Amygdala (tissue), 56 donors: Measurements from ENCODE around the gene NSDHL.
"Not testable (repeated sequence)": the region's sequence is repeated elsewhere in the genome, so short reads cannot be mapped to it uniquely, and the experiment has no call there.

Source experiments
- DNase-seq, 56 donors: peaks; one replicate each; lab custom pipeline; 2025; lab: John Stamatoyannopoulos, UW

Gene NSDHL

DNA sequence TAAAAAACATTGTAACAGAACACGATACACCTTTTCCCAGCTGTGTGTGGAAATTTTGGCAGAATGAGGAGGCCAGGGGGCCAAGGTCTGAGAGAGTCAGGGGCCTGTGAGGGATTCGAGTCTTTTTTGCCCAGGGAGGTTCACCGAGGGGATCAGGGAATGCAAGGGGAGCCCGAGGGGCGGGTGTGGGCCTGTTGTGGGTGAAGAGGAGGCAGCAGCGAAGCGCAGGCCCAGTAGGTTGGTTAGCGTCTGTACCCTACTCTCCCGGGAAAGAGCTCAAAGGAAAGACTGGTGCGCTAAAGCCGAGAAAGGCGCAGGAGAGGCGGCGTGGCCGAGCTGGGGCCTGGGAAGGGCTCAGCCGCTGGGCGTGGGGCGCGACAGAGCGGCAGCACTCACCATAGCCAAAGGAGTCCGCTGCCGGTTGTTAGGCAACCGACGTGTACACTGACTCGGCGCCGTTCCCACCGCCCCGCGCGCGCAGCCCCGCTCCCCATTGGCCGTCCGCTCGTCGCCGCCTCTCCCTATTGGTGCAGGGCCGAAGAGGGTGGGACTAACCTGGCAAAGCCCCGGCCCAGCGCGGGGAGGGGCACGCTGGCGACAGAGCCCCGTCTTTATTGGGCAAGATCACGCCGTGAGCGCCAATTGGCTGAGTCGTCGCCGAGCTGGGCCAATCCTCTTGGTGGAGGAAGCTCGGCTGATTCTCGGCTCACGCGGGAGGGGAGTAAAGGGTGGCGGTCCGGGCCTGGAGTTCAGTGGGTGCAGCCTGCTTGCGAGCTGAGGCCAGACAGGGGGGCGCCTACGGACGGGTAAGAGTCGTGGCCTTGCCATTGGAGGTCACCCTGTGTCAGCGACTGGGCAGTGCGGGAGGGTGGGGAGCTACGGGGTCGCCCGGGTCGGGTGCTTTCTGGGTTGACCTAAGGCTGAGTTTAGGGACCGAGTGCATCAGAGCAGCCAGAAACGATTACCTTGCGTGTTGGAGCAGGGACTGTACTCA lies at the start of gene NSDHL, which contains the start of gene CETN2:
Gene NSDHL (plus strand): TSS at position 752 of the 994 bp plus-strand sequence. CDS start 15,262 bp downstream, outside the sequence.
Gene CETN2 (minus strand): TSS at position 446 of the 994 bp plus-strand sequence. CDS start 47 bp downstream, at position 399.
- peak; percentile 43 to 97 (median 92) for DNase-seq

GRCh38 chrX:152787062-152787461 lies 43.8 kb upstream of the NSDHL start:
- DNase-seq: not testable (repeated sequence)

- DNase-seq: no peak
These were observed 31.9 kb upstream of the NSDHL start for GRCh38 chrX:152798945-152799344.

DNA sequence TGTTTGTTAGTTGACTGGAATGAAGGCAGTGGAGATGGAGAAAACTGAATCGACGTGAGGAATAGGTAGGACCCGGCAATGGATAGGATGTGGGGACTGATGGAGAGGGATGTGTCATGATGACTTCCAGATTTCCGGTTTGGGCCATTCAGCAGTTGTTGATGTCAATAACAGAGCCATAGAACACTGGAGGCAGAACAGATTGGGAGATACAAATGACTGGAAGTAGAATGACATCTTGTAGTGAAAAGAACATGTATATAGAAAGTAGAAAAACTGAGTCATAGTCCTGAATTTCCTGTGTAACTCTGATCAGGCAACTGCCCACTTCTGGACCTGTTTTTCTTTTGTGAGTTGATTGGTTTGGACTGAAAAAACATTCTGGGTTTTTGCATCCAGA lies 24.8 kb upstream of the NSDHL start:
- DNase-seq: no peak

DNA sequence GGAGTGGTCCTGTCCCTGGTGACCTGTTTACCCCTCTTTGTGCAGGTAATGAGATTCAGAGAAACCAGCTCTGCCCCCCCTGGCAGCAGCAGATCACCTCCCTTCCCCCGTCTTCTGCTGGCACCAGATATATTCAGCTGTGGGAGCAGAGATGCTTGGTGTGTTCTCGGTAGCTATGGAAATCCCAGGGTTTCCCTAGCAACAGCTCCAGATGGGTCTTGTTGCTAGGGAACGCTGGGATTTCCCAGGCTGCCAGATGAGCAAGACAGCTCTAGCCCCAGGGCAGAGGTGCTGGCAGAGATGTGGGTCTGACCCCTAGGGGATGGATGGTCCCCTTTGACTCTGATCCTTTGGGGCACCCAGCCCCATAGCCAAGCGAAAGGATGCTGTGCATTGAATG lies 20.5 kb upstream of the NSDHL start:
- DNase-seq: peak in 20 of 56 donors; percentile 1 to 42 (median 10)

DNA sequence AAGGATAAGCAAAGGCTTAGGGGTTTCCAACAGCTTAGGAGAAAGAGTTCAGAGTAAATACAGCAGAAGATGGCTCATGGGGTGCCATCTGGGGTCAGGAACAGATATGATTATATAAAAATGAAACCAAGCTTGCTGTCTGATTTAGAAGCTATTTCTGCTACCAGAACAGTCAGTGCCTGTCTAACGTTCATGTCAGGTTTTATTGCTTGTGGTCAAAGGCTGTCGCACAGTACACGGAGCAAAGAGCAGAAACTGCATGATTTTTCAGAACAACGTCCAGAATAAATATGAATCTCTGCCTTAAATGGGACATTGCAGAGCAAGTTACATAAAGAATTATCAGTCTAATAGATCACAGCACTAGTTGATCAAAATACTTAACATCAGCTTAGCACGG lies 17.7 kb upstream of the NSDHL start:
- DNase-seq: no peak

GRCh38 chrX:152814048-152814447 lies 16.8 kb upstream of the NSDHL start:
- no peak for DNase-seq

DNA sequence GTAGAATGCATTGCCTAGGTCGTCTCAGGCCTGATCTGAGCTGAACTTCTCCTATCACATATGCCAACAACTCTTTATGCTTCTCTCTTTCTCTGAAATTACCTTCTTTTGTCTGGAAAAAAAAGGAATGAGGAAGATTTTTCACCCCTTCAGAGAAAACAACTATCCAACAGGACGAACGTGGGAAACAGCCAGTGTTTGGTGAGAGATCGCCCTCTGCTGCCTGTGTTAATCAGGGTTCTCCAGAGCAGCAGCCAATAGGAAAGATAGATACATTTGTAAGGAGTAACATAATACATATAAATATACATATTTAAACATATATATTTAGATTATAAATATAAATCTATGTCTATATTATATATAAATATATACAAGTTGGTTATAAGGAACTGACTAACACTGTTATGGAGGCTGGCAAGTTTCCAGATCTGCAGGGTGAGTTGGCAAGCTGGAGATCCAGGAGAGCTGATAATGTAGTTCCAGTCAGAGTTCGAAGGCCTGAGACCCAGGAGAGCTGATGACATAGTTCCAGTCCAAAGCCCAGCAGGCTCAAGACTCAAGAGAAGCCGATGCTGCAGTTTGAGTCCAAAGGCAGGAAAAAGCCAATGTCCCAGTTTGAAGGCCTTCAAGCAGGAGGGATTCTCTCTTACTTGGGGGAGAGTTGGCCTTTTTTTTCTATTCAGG lies 13.6 kb upstream of the NSDHL start:
- peak in 23 of 56 donors; percentile 0 to 66 (median 12) for DNase-seq

DNA sequence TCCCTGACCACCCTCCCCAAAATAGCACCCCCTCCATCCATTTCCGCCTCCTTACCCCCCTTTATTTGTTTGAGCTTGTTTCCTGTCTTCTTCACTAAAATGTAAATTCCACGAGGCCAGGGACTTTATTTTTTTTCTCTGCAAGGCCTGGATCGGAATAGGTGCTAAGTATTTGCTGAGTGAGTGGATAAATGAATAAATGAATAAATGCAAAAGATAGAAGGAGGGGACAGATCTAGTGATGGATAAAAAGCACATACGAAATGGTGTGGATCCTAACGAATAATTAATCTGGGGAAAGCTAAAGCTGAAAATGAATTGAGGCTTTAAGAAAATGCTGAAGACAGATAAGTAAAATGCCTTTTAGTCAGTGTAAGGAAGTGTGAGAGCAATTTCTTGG lies 12.5 kb upstream of the NSDHL start:
- no peak for DNase-seq

GRCh38 chrX:152819266-152819665 lies 11.6 kb upstream of the NSDHL start:
- no peak for DNase-seq

DNA sequence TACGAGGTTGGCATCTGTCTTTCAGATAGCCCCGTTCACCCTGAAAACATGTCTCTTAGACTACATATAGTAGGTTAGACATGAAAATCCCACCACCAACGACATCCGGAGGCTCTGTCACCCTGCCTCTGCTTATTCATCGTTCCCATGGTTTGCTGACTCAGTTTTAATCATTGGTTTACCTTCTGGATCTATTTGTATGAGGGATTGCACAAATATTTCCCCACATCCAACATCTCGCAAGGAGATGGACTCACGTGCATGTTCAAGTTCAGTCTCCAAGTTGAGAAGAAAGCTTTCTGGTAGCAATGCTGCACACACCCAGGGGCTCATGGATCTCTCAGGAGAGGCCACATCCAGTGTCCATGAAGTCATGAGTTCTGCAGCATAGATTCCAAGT lies 11.1 kb upstream of the NSDHL start:
- no peak for DNase-seq

GRCh38 chrX:152821145-152821765 lies 9.6 kb upstream of the NSDHL start:
- DNase-seq: peak in 3 of 56 donors; percentile 1 to 14 (median 3)

DNA sequence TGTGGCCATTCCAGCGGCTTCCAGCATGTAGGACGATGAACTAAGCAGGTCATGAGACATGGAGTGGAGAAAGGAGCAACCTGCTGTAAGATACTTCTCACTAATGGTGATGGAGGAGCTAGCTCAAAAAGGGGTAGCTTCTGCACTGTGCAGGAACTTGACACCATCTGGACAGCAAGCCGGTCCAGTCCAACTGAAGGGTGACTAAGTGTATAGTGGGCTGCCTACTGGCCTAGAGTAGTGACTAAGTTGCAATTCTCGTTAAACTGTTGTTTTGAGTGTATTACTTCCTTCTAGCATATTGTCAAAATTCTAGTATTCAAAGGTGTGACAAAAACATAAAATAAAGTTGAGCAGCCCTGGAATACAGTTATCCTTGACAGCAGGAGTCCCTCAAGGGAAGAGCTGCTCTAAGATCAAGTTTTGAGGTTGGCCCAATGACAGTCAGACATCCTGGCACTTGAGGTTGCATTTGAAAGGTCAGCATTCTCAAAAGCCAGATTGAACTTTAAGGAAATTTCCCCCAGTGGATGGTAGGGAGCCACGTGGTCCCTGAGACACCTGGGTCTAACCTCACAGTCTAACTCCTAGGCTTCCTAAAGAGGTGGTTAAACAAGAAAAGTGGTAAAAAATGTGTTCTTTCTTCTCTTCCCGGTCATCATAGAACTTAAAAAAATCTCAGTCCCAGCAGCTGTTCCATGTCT lies 8.3 kb upstream of the NSDHL start:
- no peak for DNase-seq

- no peak for DNase-seq
These were observed 7.2 kb upstream of the NSDHL start for GRCh38 chrX:152823657-152824056.

- no peak for DNase-seq
These were observed 6.0 kb upstream of the NSDHL start for GRCh38 chrX:152824841-152825374.

- DNase-seq: no peak
These were observed 528 bp downstream of the NSDHL start for GRCh38 chrX:152831391-152831790.

DNA sequence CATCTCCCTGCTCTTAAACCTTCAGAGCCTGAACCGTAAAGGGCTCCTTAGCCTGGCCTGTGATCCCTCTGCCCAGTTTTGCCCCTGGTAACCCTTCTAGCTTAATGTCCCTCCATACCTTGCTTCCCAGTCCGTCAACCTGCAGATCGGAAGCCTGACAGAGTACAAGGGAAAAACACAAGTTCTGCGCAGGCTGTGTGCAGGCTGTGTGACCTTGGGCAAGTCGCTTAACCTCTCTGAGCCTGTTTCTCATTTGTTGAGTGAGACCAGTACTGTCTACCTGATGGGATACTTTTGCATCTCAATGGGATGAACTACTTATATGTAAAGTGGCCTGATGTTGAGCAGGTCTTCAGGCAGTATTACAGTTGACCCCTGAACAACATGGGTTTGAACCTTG lies 1.7 kb downstream of the NSDHL start:
- DNase-seq: no peak

DNA sequence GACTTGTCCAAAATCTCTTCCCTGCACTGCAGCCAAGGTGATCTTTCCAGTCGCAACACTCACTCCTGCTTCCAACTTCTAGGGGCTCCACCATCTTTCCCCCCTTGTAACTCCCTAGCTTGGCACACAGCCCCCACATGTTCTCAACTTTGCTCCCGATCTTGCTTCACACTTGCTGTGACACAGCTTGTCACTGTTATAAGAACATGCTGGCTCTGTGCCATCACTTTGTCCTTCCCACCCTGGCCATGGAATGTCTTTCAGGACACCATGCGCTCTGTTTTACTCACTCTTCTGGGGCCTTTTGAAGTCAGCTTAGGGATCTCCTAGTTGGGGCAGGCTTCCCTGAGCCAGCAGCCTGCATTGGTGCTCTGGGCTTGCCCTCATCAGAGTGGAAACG lies 2.5 kb downstream of the NSDHL start:
- no peak for DNase-seq

GRCh38 chrX:152835470-152835869 lies 4.6 kb downstream of the NSDHL start:
- DNase-seq: not testable (repeated sequence)

DNA sequence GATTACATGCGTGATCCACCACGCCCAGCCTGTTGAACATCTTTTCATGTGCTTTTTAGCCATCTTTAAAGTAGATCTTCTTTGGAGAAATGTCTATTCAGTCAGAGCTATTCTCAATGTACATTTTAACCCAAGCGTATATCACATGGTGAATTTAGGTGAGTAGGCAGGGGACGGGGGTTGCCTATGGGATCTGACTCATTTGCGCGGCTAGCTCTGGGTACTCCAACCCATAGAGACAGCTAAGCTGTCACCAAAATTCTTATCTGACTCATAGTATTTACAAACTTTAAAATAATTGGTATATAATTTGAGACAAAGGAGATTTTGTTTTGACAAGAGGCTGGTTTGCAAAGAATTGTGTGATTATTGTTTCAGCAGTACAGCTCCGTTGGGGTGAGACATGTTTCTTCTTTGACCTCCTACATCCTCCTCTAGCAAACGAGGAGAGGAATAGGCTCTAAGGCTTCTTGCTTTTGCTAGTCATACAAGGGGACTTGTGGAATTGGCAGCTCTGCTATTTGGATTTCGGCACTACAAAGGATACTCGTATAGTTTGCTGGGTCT lies 12.0 kb downstream of the NSDHL start:
- peak in 3 of 56 donors; percentile 1 to 4 (median 3) for DNase-seq
